Mammary epithelial cell (primary cell): Measurements from ENCODE around the gene ABHD15.

ENCODE experiments used
- EZH2 ChIP-seq: IDR thresholded peaks from 2 replicates; pipeline ENCODE4 v1.6.1; 2012; ENCODE audit warnings: low read length, inconsistent platforms, borderline replicate concordance
- TF ChIP-seq, protein P1 (sequence below), 2 donors: IDR thresholded peaks in 1 of 2; conservative IDR thresholded peaks in 1 of 2; 2 replicates each; pipeline ENCODE4 v1.5.1; 2011 to 2012; ENCODE audit warnings: inconsistent platforms in 2 of 2, low read length in 2 of 2, mild to moderate bottlenecking in 2 of 2, control low read depth in 1 of 2, low read depth in 1 of 2; ENCODE audit not compliant: insufficient read depth in 1 of 2; ENCODE audit errors: extremely low read depth in 1 of 2

GRCh38 chr17:29581583-29582253, 14.9 kb upstream of the ABHD15 start:
- TF ChIP-seq, protein P1, sequence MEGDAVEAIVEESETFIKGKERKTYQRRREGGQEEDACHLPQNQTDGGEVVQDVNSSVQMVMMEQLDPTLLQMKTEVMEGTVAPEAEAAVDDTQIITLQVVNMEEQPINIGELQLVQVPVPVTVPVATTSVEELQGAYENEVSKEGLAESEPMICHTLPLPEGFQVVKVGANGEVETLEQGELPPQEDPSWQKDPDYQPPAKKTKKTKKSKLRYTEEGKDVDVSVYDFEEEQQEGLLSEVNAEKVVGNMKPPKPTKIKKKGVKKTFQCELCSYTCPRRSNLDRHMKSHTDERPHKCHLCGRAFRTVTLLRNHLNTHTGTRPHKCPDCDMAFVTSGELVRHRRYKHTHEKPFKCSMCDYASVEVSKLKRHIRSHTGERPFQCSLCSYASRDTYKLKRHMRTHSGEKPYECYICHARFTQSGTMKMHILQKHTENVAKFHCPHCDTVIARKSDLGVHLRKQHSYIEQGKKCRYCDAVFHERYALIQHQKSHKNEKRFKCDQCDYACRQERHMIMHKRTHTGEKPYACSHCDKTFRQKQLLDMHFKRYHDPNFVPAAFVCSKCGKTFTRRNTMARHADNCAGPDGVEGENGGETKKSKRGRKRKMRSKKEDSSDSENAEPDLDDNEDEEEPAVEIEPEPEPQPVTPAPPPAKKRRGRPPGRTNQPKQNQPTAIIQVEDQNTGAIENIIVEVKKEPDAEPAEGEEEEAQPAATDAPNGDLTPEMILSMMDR (conservative IDR thresholded peaks at IDR 0.05 in 1 of 2, IDR thresholded peaks at IDR 0.05 in 1 of 2; ENCODE audit: extremely low read depth in 1 of 2, insufficient read depth in 1 of 2, low read depth in 1 of 2, low read length in 2 of 2) = no peak
- TF ChIP-seq EZH2 = no peak
